H9 (cell line): ENCODE data around the gene RNASE2. TPM values are rescaled to one million over a fixed set of nuclear protein-coding genes. Genes with fewer than 3 reads are reported as not detected.

Source experiments
- DNase-seq: peaks from one replicate; pipeline ENCODE4 v3.0.0-alpha.2; 2017
- H2AFZ ChIP-seq: one replicate; pipeline ENCODE4 v1.6.1; 2013; ENCODE audit warnings: mild to moderate bottlenecking, low read length, control low read depth, moderate library complexity
- H2AK5ac ChIP-seq: 2 replicates; pipeline ENCODE4 v1.6.1; 2013; ENCODE audit warnings: low read length, control low read depth, mixed read lengths; ENCODE audit not compliant: insufficient read length
- H2BK120ac ChIP-seq: one replicate; pipeline ENCODE4 v1.6.1; 2013; ENCODE audit warnings: low read depth, mild to moderate bottlenecking, low read length, control low read depth, inconsistent platforms; ENCODE audit not compliant: poor library complexity, severe bottlenecking
- H2BK12ac ChIP-seq: 2 replicates; pipeline ENCODE4 v1.6.1; 2013; ENCODE audit warnings: low read length, control low read depth, mixed read lengths, low read depth; ENCODE audit not compliant: insufficient read length
- H2BK15ac ChIP-seq: 2 replicates; pipeline ENCODE4 v1.6.1; 2013; ENCODE audit warnings: low read depth, low read length, control low read depth
- H2BK20ac ChIP-seq: one replicate; pipeline ENCODE4 v1.6.1; 2013; ENCODE audit warnings: low read depth, mild to moderate bottlenecking, low read length, control low read depth, inconsistent platforms; ENCODE audit not compliant: poor library complexity, severe bottlenecking
- H2BK5ac ChIP-seq: 2 replicates; pipeline ENCODE4 v1.6.1; 2013; ENCODE audit warnings: low read length, control low read depth, mixed read lengths; ENCODE audit not compliant: insufficient read length
- H3K14ac ChIP-seq: 2 replicates; pipeline ENCODE4 v1.6.1; 2013; ENCODE audit warnings: low read length, control low read depth; ENCODE audit not compliant: insufficient read depth
- H3K18ac ChIP-seq: 2 replicates; pipeline ENCODE4 v1.6.1; 2013; ENCODE audit warnings: low read depth, mild to moderate bottlenecking, mixed read lengths, low read length, control low read depth; ENCODE audit not compliant: insufficient read length
- H3K23ac ChIP-seq: 2 replicates; pipeline ENCODE4 v1.6.1; 2013; ENCODE audit warnings: low read length, control low read depth, mixed read lengths, low read depth; ENCODE audit not compliant: insufficient read length
- H3K23me2 ChIP-seq: 2 replicates; pipeline ENCODE4 v1.6.1; 2013; ENCODE audit warnings: low read depth, mild to moderate bottlenecking, mixed read lengths, low read length, control low read depth; ENCODE audit not compliant: insufficient read length, poor library complexity, severe bottlenecking
- H3K27ac ChIP-seq: 2 replicates; pipeline ENCODE4 v1.5.1; 2013; ENCODE audit warnings: low read length, control low read depth, mixed read lengths, low read depth; ENCODE audit not compliant: insufficient read length
- H3K27me3 ChIP-seq: 2 replicates; pipeline ENCODE4 v1.6.1; 2013; ENCODE audit warnings: low read length, control low read depth, inconsistent platforms; ENCODE audit not compliant: insufficient read depth
- H3K4ac ChIP-seq: 2 replicates; pipeline ENCODE4 v1.6.1; 2013; ENCODE audit warnings: low read depth, mild to moderate bottlenecking, control low read depth, inconsistent platforms, low read length, moderate library complexity
- H3K4me1 ChIP-seq: 2 replicates; pipeline ENCODE4 v1.6.1; 2013; ENCODE audit warnings: low read length, control low read depth, inconsistent platforms; ENCODE audit not compliant: insufficient read depth
- H3K4me2 ChIP-seq: 2 replicates; pipeline ENCODE4 v1.6.1; 2013; ENCODE audit warnings: low read length, control low read depth, mixed read lengths; ENCODE audit not compliant: insufficient read length, insufficient read depth
- H3K56ac ChIP-seq: 2 replicates; pipeline ENCODE4 v1.6.1; 2013; ENCODE audit warnings: low read depth, mild to moderate bottlenecking, mixed read lengths, low read length, control low read depth; ENCODE audit not compliant: insufficient read length
- H3K79me1 ChIP-seq: 2 replicates; pipeline ENCODE4 v1.6.1; 2013; ENCODE audit warnings: low read depth, mild to moderate bottlenecking, moderate library complexity, low read length, control low read depth, inconsistent platforms; ENCODE audit not compliant: insufficient read depth, poor library complexity, severe bottlenecking
- H3K79me2 ChIP-seq: 2 replicates; pipeline ENCODE4 v1.6.1; 2013; ENCODE audit warnings: low read length, control low read depth, inconsistent platforms; ENCODE audit not compliant: insufficient read depth
- H3K9ac ChIP-seq: 2 replicates; pipeline ENCODE4 v1.6.1; 2013; ENCODE audit warnings: low read length, control low read depth, mixed read lengths; ENCODE audit not compliant: insufficient read length; ENCODE audit errors: extremely low read depth
- H3K9me3 ChIP-seq: one replicate; pipeline ENCODE4 v1.6.1; 2013; ENCODE audit warnings: low read depth, low read length, inconsistent platforms; ENCODE audit not compliant: control insufficient read depth
- H3T11ph ChIP-seq: one replicate; pipeline ENCODE4 v1.6.1; 2013; ENCODE audit warnings: mild to moderate bottlenecking, low read length, control low read depth, inconsistent platforms
- H4K20me1 ChIP-seq: one replicate; pipeline ENCODE4 v1.6.1; 2013; ENCODE audit not compliant: control insufficient read depth, insufficient read length, insufficient read depth
- H4K5ac ChIP-seq: 2 replicates; pipeline ENCODE4 v1.6.1; 2013; ENCODE audit warnings: low read depth, mild to moderate bottlenecking, mixed read lengths, low read length, control low read depth; ENCODE audit not compliant: insufficient read length
- H4K8ac ChIP-seq: replicated peaks from 2 replicates; pipeline ENCODE4 v1.6.1; 2013; ENCODE audit warnings: low read length, control low read depth, mixed read lengths, low read depth; ENCODE audit not compliant: insufficient read length
- H4K91ac ChIP-seq: 2 replicates; pipeline ENCODE4 v1.6.1; 2013; ENCODE audit warnings: low read depth, mild to moderate bottlenecking, moderate library complexity, mixed read lengths, low read length, control low read depth; ENCODE audit not compliant: insufficient read length
- H3K27ac Mint-ChIP-seq, 3 experiments: 2 replicates in 2 of 3; 3 replicates in 1 of 3; pipeline ENCODE4 v1.8.0; 2020 to 2021; ENCODE audit warnings: mixed read lengths in 3 of 3, mild to moderate bottlenecking in 1 of 3, moderate library complexity in 1 of 3
- H3K27me3 Mint-ChIP-seq: 2 replicates; pipeline ENCODE4 v1.8.0; 2021; ENCODE audit warnings: low read depth, mild to moderate bottlenecking, moderate library complexity, mixed read lengths
- H3K36me3 Mint-ChIP-seq, 3 experiments: 2 replicates in 2 of 3; 3 replicates in 1 of 3; pipeline ENCODE4 v1.8.0; 2020 to 2021; ENCODE audit warnings: low read depth in 3 of 3, mixed read lengths in 3 of 3; ENCODE audit not compliant: insufficient read depth in 1 of 3
- H3K4me1 Mint-ChIP-seq, 2 experiments: 2 replicates each; pipeline ENCODE4 v1.8.0; 2020; ENCODE audit warnings: mixed read lengths in 2 of 2
- H3K4me3 Mint-ChIP-seq, 2 experiments: 2 replicates in 1 of 2; 3 replicates in 1 of 2; pipeline ENCODE4 v1.8.0; 2020 to 2021; ENCODE audit warnings: mild to moderate bottlenecking in 2 of 2, mixed read lengths in 2 of 2, moderate library complexity in 1 of 2
- H3K9me3 Mint-ChIP-seq, 2 experiments: 2 replicates in 1 of 2; 3 replicates in 1 of 2; pipeline ENCODE4 v1.8.0; 2020; ENCODE audit warnings: mild to moderate bottlenecking in 2 of 2, mixed read lengths in 2 of 2, moderate library complexity in 1 of 2
- CTCF ChIP-seq: fragments of 200-600 bp; sonication (generic); conservative IDR thresholded peaks from 3 replicates; pipeline ENCODE4 v1.8.0; 2021; ENCODE audit warnings: antibody characterized with exemption, mild to moderate bottlenecking
- WGBS: extraction: QIAGEN DNeasy Blood & Tissue Kit; methylation state at CpG from one replicate; pipeline ENCODE4 v1.1.7; 2013; ENCODE audit warnings: missing lambda C conversion rate, low lambda C conversion rate, mixed read lengths; ENCODE audit not compliant: insufficient read length; ENCODE audit errors: extremely low coverage; 5-methylcytosine and 5-hydroxymethylcytosine counted together
- total RNA-seq: library from RNA; stranded (reverse); gene quantifications from 2 replicates; pipeline ENCODE4 v1.2.1, GENCODE V29; 2021

Gene RNASE2
- total RNA-seq, 1 experiment from 2014 or later: not detected

GRCh38 chr14:20998674-20999366 is 43.5 kb downstream of the RNASE2 start, which contains the start of gene SLC39A2:
SLC39A2 (plus strand) TSS chr14:20999293; CDS start chr14:20999447, 154 bp downstream.
- H3K27me3 ChIP-seq: no peaks in the 10 kb centered on the region
- no peak within 1 kb of the TSS for H2BK5ac ChIP-seq
- H3K4me2 ChIP-seq: no peak within 1 kb of the TSS
- no peak within 1 kb of the TSS for H3K18ac ChIP-seq
- Mint-ChIP-seq H3K27me3 (no peaks in the 10 kb centered on the region; the same call in 1 of the 2 replicates), H3K4me1 (peaks cover 17 to 19% of the 10 kb centered on the region in 2 experiments), H3K9me3 (no peaks in the 10 kb centered on the region), H3K36me3 (peaks cover 19 to 32% (median 29%) of the 10 kb centered on the region in 3 experiments; a peak in 5 of 7 replicates), H3K4me3 (no peak within 1 kb of the TSS; a peak in 1 of 5 replicates), H3K27ac (peak within 1 kb of the TSS in 1 of 3 experiments; percentile 35; a peak in 1 of 7 replicates)
- no peak within 1 kb of the TSS for H3K27ac ChIP-seq
- H4K91ac ChIP-seq: no peak within 1 kb of the TSS
- no peak within 1 kb of the TSS for H2BK12ac ChIP-seq
- no peak within 1 kb of the TSS for H3K14ac ChIP-seq
- no peak within 1 kb of the TSS for H2BK120ac ChIP-seq
- no peaks in the 10 kb centered on the region for H3K79me2 ChIP-seq
- no peak within 1 kb of the TSS for H4K8ac ChIP-seq
- no peak within 1 kb of the TSS for H2BK20ac ChIP-seq
- no peak for TF ChIP-seq CTCF
- WGBS: no CpG with 5 or more reads among the region's 6 CpGs
- H2AK5ac ChIP-seq: no peak within 1 kb of the TSS
- H3K4ac ChIP-seq: no peak within 1 kb of the TSS
- peak; percentile 75 for DNase-seq
- H3K9ac ChIP-seq: no peak within 1 kb of the TSS
- no peaks in the 10 kb centered on the region for H3K4me1 ChIP-seq
- no peak within 1 kb of the TSS for H2AFZ ChIP-seq
- H3K23ac ChIP-seq: no peak within 1 kb of the TSS
- H3T11ph ChIP-seq: no peak within 1 kb of the TSS
- H3K56ac ChIP-seq: no peak within 1 kb of the TSS
- H2BK15ac ChIP-seq: no peak within 1 kb of the TSS
- H3K23me2 ChIP-seq: no peaks in the 10 kb centered on the region
- no peak within 1 kb of the TSS for H4K5ac ChIP-seq
- H3K79me1 ChIP-seq: no peaks in the 10 kb centered on the region
- no peaks in the 10 kb centered on the region for H4K20me1 ChIP-seq
- no peaks in the 10 kb centered on the region for H3K9me3 ChIP-seq
